GM23338 (cell line): Measurements from ENCODE around the gene KCNQ5. TPM values are rescaled to one million over a fixed set of nuclear protein-coding genes. Genes with fewer than 3 reads are reported as not detected.

Experiments
- CREB1 ChIP-seq: fragments of 250-450 bp; sonication (Bioruptor Pico); IDR thresholded peaks from 2 replicates; pipeline ENCODE4 v1.5.0; 2020; ENCODE audit warnings: low read depth, mild to moderate bottlenecking, moderate library complexity
- ETS1 ChIP-seq: IDR thresholded peaks from 2 replicates; pipeline ENCODE4 v1.6.1; 2016; ENCODE audit warnings: antibody characterized with exemption
- EZH2 ChIP-seq: fragments of 200-600 bp; sonication (generic); IDR thresholded peaks from one replicate; pipeline ENCODE4 v1.8.0; 2017; ENCODE audit warnings: antibody characterized with exemption, mild to moderate bottlenecking, low read depth; ENCODE audit not compliant: unreplicated experiment
- EZH2phosphoT487 ChIP-seq: fragments of 200-600 bp; sonication (generic); IDR thresholded peaks from one replicate; pipeline ENCODE4 v1.8.1; 2018; ENCODE audit warnings: antibody characterized with exemption; ENCODE audit not compliant: unreplicated experiment
- JUNB ChIP-seq: IDR thresholded peaks from one replicate; pipeline ENCODE4 v1.6.1; 2016; ENCODE audit warnings: antibody characterized with exemption; ENCODE audit not compliant: unreplicated experiment
- NANOG ChIP-seq: IDR thresholded peaks from 2 replicates; pipeline ENCODE4 v1.6.1; 2016; ENCODE audit warnings: antibody characterized with exemption, borderline replicate concordance
- POLR2AphosphoS5 ChIP-seq: IDR thresholded peaks from 2 replicates; pipeline ENCODE4 v1.6.1; 2016; ENCODE audit warnings: antibody characterized with exemption, low read depth
- REST ChIP-seq: IDR thresholded peaks from one replicate; pipeline ENCODE4 v1.6.1; 2018; ENCODE audit warnings: antibody characterized with exemption; ENCODE audit not compliant: unreplicated experiment
- STAT1 ChIP-seq: IDR thresholded peaks from one replicate; pipeline ENCODE4 v1.6.1; 2016; ENCODE audit warnings: antibody characterized with exemption; ENCODE audit not compliant: unreplicated experiment
- ZNF114 ChIP-seq: fragments of 250-450 bp; sonication (Bioruptor Pico); IDR thresholded peaks from 2 replicates; pipeline ENCODE4 v1.5.0; 2020; ENCODE audit warnings: mild to moderate bottlenecking, moderate library complexity
- ZNF331 ChIP-seq: fragments of 250-450 bp; sonication (Bioruptor Pico); IDR thresholded peaks from 2 replicates; pipeline ENCODE4 v1.5.0; 2020; ENCODE audit warnings: low read depth, mild to moderate bottlenecking, moderate library complexity
- ZNF462 ChIP-seq: fragments of 250-450 bp; sonication (Bioruptor Pico); IDR thresholded peaks from 2 replicates; pipeline ENCODE4 v1.5.0; 2020; ENCODE audit warnings: mild to moderate bottlenecking, moderate library complexity
- polyA plus RNA-seq: library from polyadenylated mRNA; unstranded; fragments of >200 nt; fragmentation: Nextera tagmentation; extraction: Ambion mirVana; gene quantifications from 2 replicates; pipeline ENCODE4 v1.2.1, GENCODE V29; 2016
- total RNA-seq: library from RNA; depleted of rRNA; stranded (reverse); fragments of >200 nt; shearing (Covaris generic); gene quantifications from 2 replicates; pipeline ENCODE4 v1.2.3, GENCODE V29; 2014

KCNQ5 gene
- total and polyA plus RNA-seq, 2 experiments from 2014 or later: 0.68 to 0.87 TPM

- TF ChIP-seq ZNF462 (CRISPR knock-in tag) (no peak), NANOG (no peak), JUNB (no peak), EZH2 (no peak), POLR2AphosphoS5 (no peak), ZNF331 (CRISPR knock-in tag) (no peak), CREB1 (no peak), REST (no peak), ZNF114 (CRISPR knock-in tag) (no peak), STAT1 (no peak), ETS1 (no peak), EZH2phosphoT487 (no peak)
These were observed 98.6 kb downstream of the KCNQ5 start (continued) for GRCh38 chr6:72720464-72720863.
